K562 (cell line): ENCODE data around the gene ITGAL. TPM values are rescaled to one million over a fixed set of nuclear protein-coding genes. Genes with fewer than 3 reads are reported as not detected.

Source experiments
- CC2D1A ChIP-seq: fragments of 450-650 bp; IDR thresholded peaks from 2 replicates; pipeline ENCODE4 v1.6.1; 2017; ENCODE audit warnings: mild to moderate bottlenecking
- CCNT2 ChIP-seq: IDR thresholded peaks from 2 replicates; pipeline ENCODE4 v1.6.1; 2011; ENCODE audit warnings: borderline replicate concordance, low read depth, mild to moderate bottlenecking, moderate library complexity, mixed read lengths, low read length; ENCODE audit not compliant: insufficient read length; ENCODE audit errors: extremely low read depth
- CHD4 ChIP-seq: fragments of 200-600 bp; sonication (generic); IDR thresholded peaks from 3 replicates; pipeline ENCODE4 v1.6.1; 2012; ENCODE audit warnings: low read depth, mild to moderate bottlenecking, mixed read lengths, low read length, inconsistent platforms; ENCODE audit not compliant: insufficient read depth, insufficient replicate concordance, poor library complexity, severe bottlenecking
- EHMT2 ChIP-seq: fragments of 450-650 bp; IDR thresholded peaks from 2 replicates; pipeline ENCODE4 v1.6.1; 2018; ENCODE audit warnings: antibody characterized with exemption
- ERF ChIP-seq: fragments of 450-650 bp; formaldehyde crosslinking; IDR thresholded peaks from 2 replicates; pipeline ENCODE4 v1.4.0; 2020; ENCODE audit warnings: mild to moderate bottlenecking, mixed read lengths
- FIP1L1 ChIP-seq: fragments of 200-400 bp; formaldehyde crosslinking; IDR thresholded peaks from 2 replicates; pipeline ENCODE4 v1.6.1; 2018; ENCODE audit warnings: mild to moderate bottlenecking, low read depth, low read length; ENCODE audit not compliant: poor library complexity, severe bottlenecking
- HDAC1 ChIP-seq, 2 experiments: fragments of 450-650 bp; IDR thresholded peaks; 2 replicates each; pipeline ENCODE4 v1.6.1; 2016 to 2017; ENCODE audit warnings: inconsistent platforms in 1 of 2, mild to moderate bottlenecking in 1 of 2, moderate library complexity in 1 of 2
- LEF1 ChIP-seq: fragments of 450-650 bp; IDR thresholded peaks from 2 replicates; pipeline ENCODE4 v1.6.1; 2016; ENCODE audit warnings: mild to moderate bottlenecking
- MXI1 ChIP-seq: IDR thresholded peaks from 2 replicates; pipeline ENCODE4 v1.6.1; 2011; ENCODE audit warnings: low read depth, mild to moderate bottlenecking, improper control_type of control experiment, low read length
- POLR2G ChIP-seq: fragments of 200-400 bp; formaldehyde crosslinking; IDR thresholded peaks from 2 replicates; pipeline ENCODE4 v1.6.1; 2017; ENCODE audit warnings: low read depth, mild to moderate bottlenecking, antibody characterized with exemption, low read length, moderate library complexity
- REST ChIP-seq, 2 experiments: fragments of 450-650 bp; formaldehyde crosslinking in 1 of 2; IDR thresholded peaks; 2 replicates each; pipeline versions ENCODE4 v1.4.0 to v1.6.1; 2014 to 2020; ENCODE audit warnings: mild to moderate bottlenecking in 2 of 2, borderline replicate concordance in 1 of 2, low read depth in 1 of 2
- SOX6 ChIP-seq: fragments of 450-650 bp; IDR thresholded peaks from 2 replicates; pipeline ENCODE4 v1.6.1; 2014; ENCODE audit warnings: mild to moderate bottlenecking
- SRSF3 ChIP-seq: fragments of 200-400 bp; formaldehyde crosslinking; IDR thresholded peaks from 2 replicates; pipeline ENCODE4 v1.6.1; 2016; ENCODE audit warnings: mild to moderate bottlenecking, low read length, moderate library complexity; ENCODE audit not compliant: insufficient read depth
- XRCC3 ChIP-seq: fragments of 450-650 bp; IDR thresholded peaks from 2 replicates; pipeline ENCODE4 v1.6.1; 2017; ENCODE audit warnings: mild to moderate bottlenecking, moderate library complexity
- ZFX ChIP-seq: sonication (generic); formaldehyde crosslinking; IDR thresholded peaks from 2 replicates; pipeline ENCODE4 v1.8.0; 2022; ENCODE audit warnings: mild to moderate bottlenecking, missing genetic modification reagents, moderate library complexity
- ZNF592 ChIP-seq: fragments of 450-650 bp; IDR thresholded peaks from 2 replicates; pipeline ENCODE4 v1.6.1; 2017; ENCODE audit warnings: antibody characterized with exemption, mild to moderate bottlenecking
- polyA plus RNA-seq, 8 experiments: library from polyadenylated mRNA; depleted of rRNA in 4 of 8; stranded (reverse) in 5 of 8; unstranded in 3 of 8; fragments of >200 nt; fragmentation: Nextera tagmentation in 2 of 8; fragmentation: Illumina TruSeq in 1 of 8; extraction: Ambion mirVana in 2 of 8; extraction: Trizol in 1 of 8; gene quantifications; 2 replicates each; pipeline versions ENCODE4 v1.2.1 to v1.2.3, GENCODE V29; 2011 to 2014; ENCODE audit warnings: inconsistent platforms in 1 of 8, missing spikeins in 1 of 8
- total RNA-seq, 7 experiments: library from RNA; depleted of rRNA in 6 of 7; stranded (reverse); fragments of >200 nt in 6 of 7; fragmentation: Illumina TruSeq in 2 of 7; extraction: Trizol in 2 of 7; gene quantifications; 2 replicates each; pipeline versions ENCODE4 v1.2.1 to v1.2.3, GENCODE V29; 2011 to 2021; ENCODE audit warnings: low replicate concordance in 1 of 7

ITGAL gene
- total and polyA plus RNA-seq, 9 of the 15 experiments (the other 6 are each of a cell fraction or from before 2014, with no cell fraction given), result 0.01 to 0.53 TPM; not detected in 7

DNA sequence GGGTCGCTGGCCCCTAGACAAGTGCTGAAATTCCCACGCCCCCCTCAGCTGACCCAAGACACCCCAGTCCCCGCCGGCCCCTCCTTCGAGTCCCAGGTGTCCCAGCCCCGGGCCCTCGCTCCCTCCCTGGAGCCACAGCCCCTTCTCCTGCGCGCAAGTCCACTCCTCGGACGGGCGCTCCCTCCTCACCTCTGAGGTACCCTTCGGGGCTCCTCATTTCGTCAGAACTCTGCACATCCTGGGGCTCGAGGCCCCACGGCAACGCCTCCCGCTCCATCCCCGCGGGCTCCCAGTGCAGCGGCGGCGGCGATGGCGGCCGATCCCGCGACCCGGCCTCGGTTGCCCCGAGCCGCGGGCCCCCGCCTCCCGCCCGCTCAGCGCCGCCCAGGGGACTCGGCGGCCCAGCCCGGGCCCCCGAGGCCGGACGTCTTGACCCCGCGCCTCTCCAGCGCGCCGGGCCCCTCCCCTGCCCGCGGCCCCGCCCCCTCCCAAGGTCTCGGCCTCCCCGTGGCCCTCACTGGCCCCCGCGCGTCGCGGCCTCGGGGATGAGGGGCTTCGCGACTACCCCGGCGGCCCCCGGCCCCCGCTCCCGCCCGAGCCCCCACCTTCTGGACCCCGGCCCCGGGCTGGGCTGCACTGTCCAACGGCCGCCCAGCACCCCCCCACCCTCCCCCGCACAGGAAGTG lies 53.7 kb downstream of the ITGAL start, which contains the start of gene ZNF768 (continued):
- TF ChIP-seq REST (IDR thresholded peaks at IDR 0.05; ENCODE audit: borderline replicate concordance), result peak; percentile 94
- TF ChIP-seq REST (CRISPR knock-in tag; IDR thresholded peaks at IDR 0.05; ENCODE audit: low read depth), result peak; percentile 89
- peak; percentile 69 for TF ChIP-seq POLR2G
- TF ChIP-seq CCNT2, result peak; percentile 39
- TF ChIP-seq LEF1, result no peak
- no peak for TF ChIP-seq SRSF3
- TF ChIP-seq CC2D1A, result no peak
- TF ChIP-seq HDAC1 (IDR thresholded peaks at IDR 0.05), result peak in 1 of 2 experiments; percentile 65; a peak in 1 of 4 replicates
- TF ChIP-seq EHMT2, result peak; percentile 38; the same call in 1 of the 2 replicates
- no peak for TF ChIP-seq ERF (CRISPR knock-in tag)
- no peak for TF ChIP-seq SOX6
- no peak for TF ChIP-seq XRCC3
- no peak for TF ChIP-seq CHD4
- no peak for TF ChIP-seq FIP1L1
- no peak for TF ChIP-seq ZNF592
- no peak for TF ChIP-seq ZFX (CRISPR knock-in tag)
- TF ChIP-seq MXI1, result no peak
